Endothelial cell (in vitro differentiated cells): ENCODE data around the gene RCL1. TPM values are rescaled to one million over a fixed set of nuclear protein-coding genes. Genes with fewer than 3 reads are reported as not detected.

ENCODE experiments used
- DNase-seq: peaks from one replicate; pipeline ENCODE4 v3.0.0; 2021; ENCODE audit warnings: low spot score
- H3K27ac Mint-ChIP-seq: one replicate; pipeline ENCODE4 v1.8.0; 2021; ENCODE audit warnings: mixed read lengths, inconsistent platforms; ENCODE audit not compliant: unreplicated experiment
- H3K27me3 Mint-ChIP-seq: one replicate; pipeline ENCODE4 v1.8.0; 2021; ENCODE audit warnings: mild to moderate bottlenecking, moderate library complexity, mixed read lengths, inconsistent platforms; ENCODE audit not compliant: unreplicated experiment
- H3K36me3 Mint-ChIP-seq: one replicate; pipeline ENCODE4 v1.8.0; 2021; ENCODE audit warnings: mild to moderate bottlenecking, low read depth, mixed read lengths, inconsistent platforms; ENCODE audit not compliant: unreplicated experiment
- H3K4me1 Mint-ChIP-seq: one replicate; pipeline ENCODE4 v1.8.0; 2021; ENCODE audit warnings: mild to moderate bottlenecking, mixed read lengths, inconsistent platforms; ENCODE audit not compliant: unreplicated experiment
- H3K4me3 Mint-ChIP-seq: one replicate; pipeline ENCODE4 v1.8.0; 2021; ENCODE audit warnings: mild to moderate bottlenecking, mixed read lengths, inconsistent platforms; ENCODE audit not compliant: unreplicated experiment
- H3K9me3 Mint-ChIP-seq: one replicate; pipeline ENCODE4 v1.8.0; 2021; ENCODE audit warnings: mixed read lengths, inconsistent platforms; ENCODE audit not compliant: unreplicated experiment
- total RNA-seq: library from RNA; stranded (reverse); fragmentation: NEBNext Ultra II Directional; extraction: Animal tissue kit (Norgen Biotek cat#: 25700); gene quantifications from one replicate; pipeline ENCODE4 v1.2.1, GENCODE V29; 2021; ENCODE audit not compliant: unreplicated experiment
- TF ChIP-seq, protein P1 (sequence below): fragments of 200-600 bp; sonication (generic); IDR thresholded peaks from one replicate; pipeline ENCODE4 v1.5.0; 2021; ENCODE audit warnings: antibody characterized with exemption; ENCODE audit not compliant: unreplicated experiment

RCL1 gene
- total RNA-seq, 1 donor from 2014 or later, result 12.2 TPM

DNA sequence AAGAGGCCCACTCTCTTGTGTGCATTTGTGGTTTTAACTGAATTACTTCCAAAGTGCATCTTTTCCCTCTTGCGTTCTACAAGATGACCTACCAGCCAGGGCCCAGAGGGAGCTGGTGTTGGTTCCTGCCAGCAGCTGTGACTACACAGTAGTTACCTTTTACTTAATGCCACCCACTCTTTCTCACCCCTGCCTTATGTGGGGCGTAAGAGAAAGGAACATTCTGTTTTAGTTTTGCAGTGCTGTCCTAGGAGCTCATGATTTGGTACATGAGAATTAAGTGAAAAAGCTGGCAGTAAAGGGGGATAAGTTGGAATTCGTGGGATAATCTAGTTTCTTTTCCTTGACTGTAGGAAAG is 45.4 kb downstream of the RCL1 start:
- Mint-ChIP-seq H3K27ac (no peak overlapping the region), H3K4me1 (peaks cover 6% of the 10 kb centered on the region), H3K27me3 (peaks cover 1% of the 10 kb centered on the region), H3K4me3 (no peak overlapping the region), H3K9me3 (no peaks in the 10 kb centered on the region), H3K36me3 (peaks cover 7% of the 10 kb centered on the region)
- TF ChIP-seq, protein P1, sequence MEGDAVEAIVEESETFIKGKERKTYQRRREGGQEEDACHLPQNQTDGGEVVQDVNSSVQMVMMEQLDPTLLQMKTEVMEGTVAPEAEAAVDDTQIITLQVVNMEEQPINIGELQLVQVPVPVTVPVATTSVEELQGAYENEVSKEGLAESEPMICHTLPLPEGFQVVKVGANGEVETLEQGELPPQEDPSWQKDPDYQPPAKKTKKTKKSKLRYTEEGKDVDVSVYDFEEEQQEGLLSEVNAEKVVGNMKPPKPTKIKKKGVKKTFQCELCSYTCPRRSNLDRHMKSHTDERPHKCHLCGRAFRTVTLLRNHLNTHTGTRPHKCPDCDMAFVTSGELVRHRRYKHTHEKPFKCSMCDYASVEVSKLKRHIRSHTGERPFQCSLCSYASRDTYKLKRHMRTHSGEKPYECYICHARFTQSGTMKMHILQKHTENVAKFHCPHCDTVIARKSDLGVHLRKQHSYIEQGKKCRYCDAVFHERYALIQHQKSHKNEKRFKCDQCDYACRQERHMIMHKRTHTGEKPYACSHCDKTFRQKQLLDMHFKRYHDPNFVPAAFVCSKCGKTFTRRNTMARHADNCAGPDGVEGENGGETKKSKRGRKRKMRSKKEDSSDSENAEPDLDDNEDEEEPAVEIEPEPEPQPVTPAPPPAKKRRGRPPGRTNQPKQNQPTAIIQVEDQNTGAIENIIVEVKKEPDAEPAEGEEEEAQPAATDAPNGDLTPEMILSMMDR, result no peak
- DNase-seq, result no peak

DNA sequence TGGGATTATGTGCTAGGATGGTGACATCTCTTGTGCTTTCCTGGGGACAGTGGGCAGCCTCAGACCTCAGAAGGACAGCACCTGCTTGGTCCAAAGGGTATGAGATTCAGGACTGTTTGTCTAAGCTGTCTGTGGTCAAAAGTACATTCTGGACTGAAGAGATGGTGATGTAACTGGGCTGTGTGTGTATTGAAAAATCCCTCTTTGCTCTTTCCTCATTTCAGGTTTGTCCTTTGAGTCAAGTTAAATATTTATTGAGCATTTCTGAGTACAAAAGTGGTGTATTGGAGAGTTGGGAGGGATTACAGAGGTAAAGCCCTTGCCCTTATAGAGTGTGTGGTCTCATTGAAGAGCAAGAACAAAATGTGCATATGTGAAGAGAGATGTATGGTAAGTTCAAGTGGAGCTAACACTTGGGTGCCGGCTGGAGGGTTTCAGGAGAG is 46.7 kb downstream of the RCL1 start:
- TF ChIP-seq, protein P1, result no peak
- Mint-ChIP-seq H3K27ac (no peak overlapping the region), H3K4me3 (no peak overlapping the region), H3K36me3 (peaks cover 7% of the 10 kb centered on the region), H3K27me3 (peaks cover 1% of the 10 kb centered on the region), H3K4me1 (peaks cover 9% of the 10 kb centered on the region), H3K9me3 (no peaks in the 10 kb centered on the region)
- DNase-seq, result no peak

DNA sequence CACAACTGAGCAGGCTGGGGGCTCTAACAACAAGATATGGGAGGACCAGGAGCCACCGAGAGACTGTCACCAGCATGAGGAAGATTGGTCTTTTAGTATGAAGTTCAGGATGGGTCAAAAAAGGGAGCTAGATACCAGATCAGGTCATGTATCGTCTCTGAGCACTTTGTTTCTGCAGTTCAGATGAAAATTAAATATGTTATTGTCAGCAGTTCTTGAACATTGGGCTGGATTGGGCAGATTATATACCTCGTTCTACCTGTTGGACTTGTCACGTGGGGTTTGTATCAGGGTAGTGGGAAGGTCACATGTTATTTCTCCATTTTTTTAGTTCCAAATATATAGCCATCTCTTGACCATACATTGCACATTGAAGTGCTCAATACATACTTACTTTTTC is 47.3 kb downstream of the RCL1 start:
- peaks cover 7% of the 10 kb centered on the region for H3K36me3 Mint-ChIP-seq
- peaks cover 1% of the 10 kb centered on the region for H3K27me3 Mint-ChIP-seq
- no peak for DNase-seq
- no peak overlapping the region for H3K4me3 Mint-ChIP-seq
- TF ChIP-seq, protein P1, result no peak
- H3K27ac Mint-ChIP-seq, result no peak overlapping the region
- no peaks in the 10 kb centered on the region for H3K9me3 Mint-ChIP-seq
- peaks cover 10% of the 10 kb centered on the region for H3K4me1 Mint-ChIP-seq

DNA sequence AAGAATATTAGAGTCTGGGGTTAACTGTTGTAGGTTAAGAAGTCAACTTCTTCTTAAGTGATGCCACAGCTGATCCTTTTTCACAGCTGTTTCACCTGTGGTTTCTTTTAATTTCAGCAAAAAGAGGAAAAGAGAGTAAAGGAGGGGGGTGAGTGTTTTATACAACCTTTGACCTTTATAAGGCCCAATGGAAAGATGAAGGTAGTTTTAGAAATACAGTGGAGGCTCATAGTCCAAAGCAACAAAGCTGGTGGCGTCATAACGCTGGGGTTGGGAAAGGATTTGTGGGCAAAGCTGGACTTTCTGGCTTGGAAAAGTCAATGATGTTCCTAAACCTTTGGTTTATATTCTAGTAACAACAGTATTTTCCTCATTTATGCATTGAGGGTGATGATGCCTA is 49.5 kb downstream of the RCL1 start:
- H3K36me3 Mint-ChIP-seq, result peaks cover 3% of the 10 kb centered on the region
- no peaks in the 10 kb centered on the region for H3K9me3 Mint-ChIP-seq
- DNase-seq, result no peak
- TF ChIP-seq, protein P1, result no peak
- no peaks in the 10 kb centered on the region for H3K27me3 Mint-ChIP-seq
- H3K4me3 Mint-ChIP-seq, result no peak overlapping the region
- peaks cover 10% of the 10 kb centered on the region for H3K4me1 Mint-ChIP-seq
- no peak overlapping the region for H3K27ac Mint-ChIP-seq

DNA sequence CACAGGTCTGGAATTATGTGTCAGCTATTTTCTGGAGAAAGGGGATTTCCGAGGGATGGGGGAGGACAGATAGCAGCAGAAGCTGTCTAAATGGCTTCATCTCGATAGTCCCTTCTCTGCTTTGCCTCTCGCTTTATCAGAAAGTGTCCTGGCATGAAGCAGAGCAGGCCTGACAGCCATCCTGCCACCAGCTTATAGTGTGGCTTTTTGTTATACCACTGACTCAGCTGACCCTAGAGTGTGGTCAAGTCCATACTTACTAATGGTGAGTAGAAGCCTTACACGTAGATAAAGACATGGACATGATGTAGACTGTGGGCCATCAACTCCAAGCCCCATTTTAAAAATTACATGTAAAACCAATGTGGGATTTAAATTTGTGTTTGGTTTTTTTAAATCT is 50.0 kb downstream of the RCL1 start:
- Mint-ChIP-seq H3K27ac (no peak overlapping the region), H3K4me3 (no peak overlapping the region), H3K36me3 (peaks cover 3% of the 10 kb centered on the region), H3K9me3 (no peaks in the 10 kb centered on the region), H3K27me3 (no peaks in the 10 kb centered on the region), H3K4me1 (peaks cover 10% of the 10 kb centered on the region)
- TF ChIP-seq, protein P1, result no peak
- DNase-seq, result no peak
